LNCaP clone FGC (cell line): ENCODE measurements around the gene SLC24A3.

Experiments
- DNase-seq: peaks from one replicate; pipeline ENCODE4 v3.0.0-alpha.2; 2011; ENCODE audit warnings: low read depth
- H3K4me3 ChIP-seq: 2 replicates; pipeline ENCODE4 v1.5.1; 2011; ENCODE audit warnings: mild to moderate bottlenecking, low read depth, low read length, control low read depth
- TF ChIP-seq, protein P1 (sequence below): IDR thresholded peaks from 2 replicates; pipeline ENCODE4 v1.5.1; 2012; ENCODE audit warnings: mild to moderate bottlenecking; ENCODE audit not compliant: control insufficient read depth, insufficient read depth; ENCODE audit errors: extremely low read depth

Gene SLC24A3

DNA sequence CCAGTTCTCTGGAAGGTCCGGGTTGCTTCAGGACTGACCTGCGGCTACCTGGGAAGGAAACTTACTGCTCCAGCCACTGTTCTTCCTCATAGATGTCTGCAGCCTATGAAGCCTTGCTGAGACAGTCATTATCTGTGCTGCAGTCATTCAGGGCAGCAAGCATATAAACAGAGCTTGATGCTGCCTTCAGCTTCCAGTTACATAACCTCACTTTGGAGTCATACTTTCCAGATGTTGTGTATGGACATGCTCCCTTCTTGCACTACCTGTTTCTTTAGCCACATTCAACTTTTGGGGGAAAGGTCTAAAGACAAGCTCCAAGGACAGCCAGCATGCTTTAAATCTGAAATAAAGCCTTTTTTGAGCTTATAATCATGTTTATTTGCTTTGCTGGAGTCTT, 98.1 kb downstream of the SLC24A3 start:
- TF ChIP-seq, protein P1, sequence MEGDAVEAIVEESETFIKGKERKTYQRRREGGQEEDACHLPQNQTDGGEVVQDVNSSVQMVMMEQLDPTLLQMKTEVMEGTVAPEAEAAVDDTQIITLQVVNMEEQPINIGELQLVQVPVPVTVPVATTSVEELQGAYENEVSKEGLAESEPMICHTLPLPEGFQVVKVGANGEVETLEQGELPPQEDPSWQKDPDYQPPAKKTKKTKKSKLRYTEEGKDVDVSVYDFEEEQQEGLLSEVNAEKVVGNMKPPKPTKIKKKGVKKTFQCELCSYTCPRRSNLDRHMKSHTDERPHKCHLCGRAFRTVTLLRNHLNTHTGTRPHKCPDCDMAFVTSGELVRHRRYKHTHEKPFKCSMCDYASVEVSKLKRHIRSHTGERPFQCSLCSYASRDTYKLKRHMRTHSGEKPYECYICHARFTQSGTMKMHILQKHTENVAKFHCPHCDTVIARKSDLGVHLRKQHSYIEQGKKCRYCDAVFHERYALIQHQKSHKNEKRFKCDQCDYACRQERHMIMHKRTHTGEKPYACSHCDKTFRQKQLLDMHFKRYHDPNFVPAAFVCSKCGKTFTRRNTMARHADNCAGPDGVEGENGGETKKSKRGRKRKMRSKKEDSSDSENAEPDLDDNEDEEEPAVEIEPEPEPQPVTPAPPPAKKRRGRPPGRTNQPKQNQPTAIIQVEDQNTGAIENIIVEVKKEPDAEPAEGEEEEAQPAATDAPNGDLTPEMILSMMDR: no peak
- DNase-seq: no peak
- no peak overlapping the region for H3K4me3 ChIP-seq

DNA sequence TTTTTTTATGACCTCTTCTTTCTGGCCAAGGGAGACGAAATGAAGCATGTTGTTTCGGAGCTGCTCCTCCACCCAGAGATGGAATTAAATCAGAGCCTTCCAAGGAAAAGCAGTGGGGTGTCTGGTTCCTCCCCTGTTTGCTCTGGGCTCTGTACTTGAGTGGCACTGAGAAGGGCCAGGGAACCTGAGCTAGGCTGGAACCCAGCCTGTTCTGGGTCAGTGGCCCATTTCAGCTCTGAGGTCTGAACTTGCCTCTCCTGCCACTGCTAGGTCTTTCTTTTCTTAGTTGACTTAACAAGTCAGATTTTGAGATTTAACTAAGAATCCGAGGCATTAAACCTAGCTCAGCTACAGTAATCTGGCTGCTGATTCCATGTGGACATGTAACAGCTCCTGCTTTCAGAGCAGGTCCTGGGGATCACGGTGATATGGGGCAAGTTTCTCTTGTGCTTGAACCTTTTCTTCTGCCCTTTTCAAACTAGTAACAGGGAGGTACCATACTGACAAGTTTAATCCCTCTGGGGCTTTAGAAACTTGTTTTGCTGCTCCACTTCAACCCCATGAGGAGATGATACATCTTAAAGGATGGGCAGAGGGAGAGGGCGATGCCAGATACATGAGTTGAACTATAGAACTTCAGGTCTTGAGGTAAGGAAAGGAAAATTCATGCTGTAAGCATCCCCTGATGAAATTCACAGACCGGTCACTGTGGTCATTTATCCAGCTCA, 101.1 kb downstream of the SLC24A3 start:
- no peak for DNase-seq
- TF ChIP-seq, protein P1: no peak
- H3K4me3 ChIP-seq: no peak overlapping the region

DNA sequence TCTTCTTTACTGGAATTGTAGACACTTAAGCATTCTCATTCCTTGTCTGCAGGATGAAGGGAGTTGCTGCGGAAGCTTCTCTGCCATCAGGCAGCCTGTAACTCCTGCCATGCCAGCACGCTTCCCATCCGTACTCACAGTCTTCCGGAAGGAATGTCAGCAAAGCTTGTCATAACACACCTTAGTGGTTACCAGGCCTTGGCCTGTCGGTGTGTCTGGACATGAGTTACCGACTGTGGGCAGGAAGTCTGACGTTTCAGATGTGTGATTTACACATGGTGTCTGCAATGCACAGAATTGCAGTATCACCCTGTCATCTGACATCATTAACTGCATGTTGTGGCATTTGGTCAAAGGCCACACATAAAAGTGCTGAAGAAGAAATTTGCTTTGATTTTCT, 102.2 kb downstream of the SLC24A3 start:
- no peak overlapping the region for H3K4me3 ChIP-seq
- TF ChIP-seq, protein P1: no peak
- DNase-seq: no peak

DNA sequence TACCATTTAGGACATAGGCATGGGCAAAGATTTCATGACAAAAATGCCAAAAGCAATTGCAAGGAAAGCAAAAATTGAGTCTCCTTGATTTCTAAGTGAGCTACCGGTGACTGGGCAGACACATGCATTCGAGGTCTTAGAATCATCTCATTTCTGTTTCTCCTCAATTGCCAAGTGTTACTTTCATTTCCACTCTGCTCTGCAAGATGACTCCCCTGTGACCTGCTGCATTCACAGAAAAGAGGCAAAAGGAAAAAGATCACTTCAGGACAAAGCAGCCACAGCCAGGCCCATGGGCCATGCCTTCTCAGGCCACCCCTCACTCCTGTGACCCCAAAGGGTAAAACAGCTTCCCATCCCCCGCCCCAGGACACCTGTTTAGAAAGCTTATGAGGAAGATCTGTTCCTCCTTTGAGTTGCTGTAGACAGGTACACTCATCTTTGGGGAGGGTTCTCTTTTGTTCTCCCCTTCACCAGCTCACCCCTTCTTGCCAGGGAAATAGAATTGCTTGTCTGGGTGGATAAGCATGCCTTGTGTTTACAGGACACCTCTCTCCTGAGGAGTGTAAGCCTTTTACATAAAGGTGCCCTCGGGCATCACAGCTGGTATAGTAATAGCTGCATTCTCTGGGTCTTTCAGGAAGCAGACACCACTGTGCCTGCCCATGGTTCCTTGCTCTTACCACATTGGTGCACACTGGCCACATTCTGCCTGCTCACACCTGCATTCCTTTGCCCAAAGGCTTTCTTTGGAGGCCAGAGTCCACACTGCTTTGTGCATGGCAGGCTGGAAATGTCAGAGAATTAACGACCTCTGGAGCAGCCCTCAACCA, 105.0 kb downstream of the SLC24A3 start:
- H3K4me3 ChIP-seq: no peak overlapping the region
- no peak for DNase-seq

DNA sequence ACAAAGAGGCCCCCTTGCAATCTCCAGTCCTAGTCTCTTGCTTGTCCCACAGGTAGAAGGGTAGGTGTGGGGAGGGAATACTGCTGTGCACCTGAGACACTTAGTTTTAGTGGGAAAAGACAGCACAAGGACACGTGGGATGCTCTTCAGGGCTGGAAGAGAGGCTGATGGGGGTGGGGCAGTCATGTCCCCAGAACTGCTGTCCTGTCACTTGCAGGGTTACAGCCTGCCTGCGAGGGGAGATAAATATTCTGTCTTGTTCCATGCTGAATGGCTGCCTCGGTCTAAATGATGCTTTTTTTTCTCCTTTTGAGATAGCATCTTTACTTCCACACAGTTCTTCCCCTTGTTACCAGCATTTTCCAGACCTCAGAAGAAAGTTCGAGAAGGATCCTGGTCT, 106.2 kb downstream of the SLC24A3 start:
- TF ChIP-seq, protein P1: no peak
- H3K4me3 ChIP-seq: no peak overlapping the region
- DNase-seq: no peak

More for the DNA sequence above, 105.0 kb downstream of the SLC24A3 start:
- TF ChIP-seq, protein P1: no peak

DNA sequence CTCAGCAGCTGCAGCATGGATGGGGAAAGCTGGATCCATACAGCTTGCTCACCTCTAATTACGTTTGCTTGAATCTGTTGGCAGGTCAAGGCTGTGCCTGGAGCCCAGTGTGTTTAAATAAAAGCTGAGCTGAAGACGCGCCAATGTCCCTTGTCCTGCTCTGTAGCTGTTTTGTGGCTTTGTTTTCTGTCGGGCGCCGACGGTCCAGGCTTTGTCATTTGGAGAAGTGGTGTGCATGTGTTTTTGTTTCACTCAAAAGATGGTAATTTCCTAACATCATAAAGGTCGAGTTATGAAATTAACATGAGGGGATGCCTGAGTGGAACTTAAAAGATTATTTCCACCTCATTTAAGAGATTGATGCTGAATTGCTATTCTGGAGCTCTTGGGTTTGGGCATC, 107.6 kb downstream of the SLC24A3 start:
- no peak overlapping the region for H3K4me3 ChIP-seq
- TF ChIP-seq, protein P1: no peak
- DNase-seq: no peak

DNA sequence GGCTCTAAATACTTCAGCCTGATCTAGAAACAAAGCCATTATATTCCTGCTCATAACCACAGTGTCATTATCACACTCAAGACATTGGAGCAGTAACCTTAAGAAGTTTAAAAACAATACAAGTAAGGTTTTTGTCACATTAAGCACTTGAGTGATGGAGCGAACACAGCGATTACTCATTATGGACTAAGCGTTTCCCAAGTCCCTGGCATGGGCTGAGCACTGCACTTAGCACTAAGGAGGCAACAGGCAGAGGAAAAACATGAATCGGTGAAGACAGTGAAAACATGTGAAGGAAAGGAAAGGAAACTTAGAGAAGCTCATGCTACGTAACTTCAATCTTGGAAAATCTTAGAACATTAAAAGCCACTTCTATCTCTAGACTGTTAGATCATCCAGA, 108.7 kb downstream of the SLC24A3 start:
- H3K4me3 ChIP-seq: no peak overlapping the region
- TF ChIP-seq, protein P1: no peak
- no peak for DNase-seq
